NCI-H774 (cell line): Measurements from ENCODE around the gene ABHD8.

Source experiments
- DNase-seq: peaks from one replicate; lab custom pipeline; 2025; lab: John Stamatoyannopoulos, UW

ABHD8 gene

GRCh38 chr19:17266026-17266425 lies 37.2 kb downstream of the ABHD8 start:
- DNase-seq: no peak

- DNase-seq: no peak
Observed at GRCh38 chr19:17264641-17264979, 38.6 kb downstream of the ABHD8 start, which contains the start of gene USHBP1. TSS of gene USHBP1 (minus strand) at chr19:17264745. CDS start at chr19:17264299, 446 bp downstream.

- DNase-seq: no peak
Observed at GRCh38 chr19:17263712-17264640, 39.2 kb downstream of the ABHD8 start.

- DNase-seq: no peak
Observed at GRCh38 chr19:17262557-17262956, 40.7 kb downstream of the ABHD8 start.

- peak; percentile 81 for DNase-seq
Observed at GRCh38 chr19:17260842-17261325, 42.3 kb downstream of the ABHD8 start.

GRCh38 chr19:17259934-17260333 lies 43.3 kb downstream of the ABHD8 start:
- no peak for DNase-seq

GRCh38 chr19:17259118-17259780 lies 44.0 kb downstream of the ABHD8 start:
- DNase-seq: no peak

- no peak for DNase-seq
Observed at GRCh38 chr19:17256130-17256529, 47.1 kb downstream of the ABHD8 start.

GRCh38 chr19:17255150-17255621 lies 48.0 kb downstream of the ABHD8 start:
- DNase-seq: peak; percentile 10

GRCh38 chr19:17254636-17255035 lies 48.6 kb downstream of the ABHD8 start:
- no peak for DNase-seq

GRCh38 chr19:17249887-17250548 lies 53.2 kb downstream of the ABHD8 start:
- no peak for DNase-seq

- DNase-seq: no peak
Observed at GRCh38 chr19:17248011-17248776, 55.0 kb downstream of the ABHD8 start.

GRCh38 chr19:17246681-17247425 lies 56.4 kb downstream of the ABHD8 start:
- peak; percentile 18 for DNase-seq

GRCh38 chr19:17245535-17245984 lies 57.7 kb downstream of the ABHD8 start, which contains the start of gene NR2F6:
TSS of gene NR2F6 (minus strand) at chr19:17245919. CDS start at chr19:17245220, 699 bp downstream.
- no peak for DNase-seq

- no peak for DNase-seq
Observed at GRCh38 chr19:17244618-17245534, 58.3 kb downstream of the ABHD8 start.

- no peak for DNase-seq
Observed at GRCh38 chr19:17243830-17244617, 59.2 kb downstream of the ABHD8 start.

GRCh38 chr19:17243211-17243829 lies 59.9 kb downstream of the ABHD8 start:
- DNase-seq: no peak
